ENCODE measurements around the gene KIF2A.

KIF2A gene

DNA sequence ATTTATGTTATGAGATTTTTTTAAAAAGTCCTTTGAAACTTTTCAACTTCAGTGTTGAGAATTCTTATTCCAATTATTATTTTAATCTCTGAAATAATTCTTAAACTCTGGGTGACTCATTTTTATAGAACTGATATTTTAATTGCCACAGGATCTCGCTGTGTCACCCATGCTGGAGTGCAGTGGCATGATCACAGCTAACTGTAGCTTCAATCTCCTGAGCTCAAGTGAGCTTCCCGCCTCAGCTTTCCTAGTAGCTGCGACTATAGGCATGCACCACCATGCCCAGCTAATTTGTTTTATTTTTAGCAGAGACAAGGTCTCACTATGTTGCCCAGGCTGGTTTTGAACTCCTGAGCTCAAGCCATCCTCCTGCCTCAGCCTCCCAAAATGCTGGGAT, 56.7 kb downstream of the KIF2A start:
- no peak for DNase-seq
- Histone ChIP-seq H3K4me3 (no peak overlapping the region), H3K27ac (no peak overlapping the region), H3K36me3 (peaks cover 56 to 71% (median 61%) of the 10 kb centered on the region in 3 donors), H3K4me1 (no peaks in the 10 kb centered on the region), H3K9me3 (no peaks in the 10 kb centered on the region), H3K27me3 (no peaks in the 10 kb centered on the region)
- TF ChIP-seq, protein P1, sequence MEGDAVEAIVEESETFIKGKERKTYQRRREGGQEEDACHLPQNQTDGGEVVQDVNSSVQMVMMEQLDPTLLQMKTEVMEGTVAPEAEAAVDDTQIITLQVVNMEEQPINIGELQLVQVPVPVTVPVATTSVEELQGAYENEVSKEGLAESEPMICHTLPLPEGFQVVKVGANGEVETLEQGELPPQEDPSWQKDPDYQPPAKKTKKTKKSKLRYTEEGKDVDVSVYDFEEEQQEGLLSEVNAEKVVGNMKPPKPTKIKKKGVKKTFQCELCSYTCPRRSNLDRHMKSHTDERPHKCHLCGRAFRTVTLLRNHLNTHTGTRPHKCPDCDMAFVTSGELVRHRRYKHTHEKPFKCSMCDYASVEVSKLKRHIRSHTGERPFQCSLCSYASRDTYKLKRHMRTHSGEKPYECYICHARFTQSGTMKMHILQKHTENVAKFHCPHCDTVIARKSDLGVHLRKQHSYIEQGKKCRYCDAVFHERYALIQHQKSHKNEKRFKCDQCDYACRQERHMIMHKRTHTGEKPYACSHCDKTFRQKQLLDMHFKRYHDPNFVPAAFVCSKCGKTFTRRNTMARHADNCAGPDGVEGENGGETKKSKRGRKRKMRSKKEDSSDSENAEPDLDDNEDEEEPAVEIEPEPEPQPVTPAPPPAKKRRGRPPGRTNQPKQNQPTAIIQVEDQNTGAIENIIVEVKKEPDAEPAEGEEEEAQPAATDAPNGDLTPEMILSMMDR (IDR thresholded peaks at IDR 0.05): no peak
- intact Hi-C loops (cut with DNase I; ENCODE audit: low total_unique reads): no loop called here

GRCh38 chr5:62369039-62369438, 63.0 kb downstream of the KIF2A start:
- TF ChIP-seq, protein P1 (IDR thresholded peaks at IDR 0.05): no peak
- H3K36me3 ChIP-seq: peaks cover 22 to 47% (median 38%) of the 10 kb centered on the region in 3 donors
- no peak overlapping the region for H3K27ac ChIP-seq
- H3K4me3 ChIP-seq: no peak overlapping the region
- no peaks in the 10 kb centered on the region for H3K9me3 ChIP-seq
- H3K4me1 ChIP-seq: no peaks in the 10 kb centered on the region
- H3K27me3 ChIP-seq: no peaks in the 10 kb centered on the region
- no peak for DNase-seq
- intact Hi-C loops (cut with DNase I; ENCODE audit: low total_unique reads): no loop called here

- TF ChIP-seq, protein P1 (IDR thresholded peaks at IDR 0.05): no peak
- Histone ChIP-seq H3K4me1 (no peaks in the 10 kb centered on the region), H3K27me3 (no peaks in the 10 kb centered on the region), H3K9me3 (no peaks in the 10 kb centered on the region), H3K27ac (no peak overlapping the region), H3K36me3 (peaks cover 14 to 47% (median 38%) of the 10 kb centered on the region in 3 donors), H3K4me3 (no peak overlapping the region)
- intact Hi-C loops (cut with DNase I; ENCODE audit: low total_unique reads): no loop called here
- no peak for DNase-seq
Measured at GRCh38 chr5:62371409-62371808, 65.4 kb downstream of the KIF2A start.

- intact Hi-C loops (cut with DNase I; ENCODE audit: low total_unique reads): no loop called here
- Histone ChIP-seq H3K4me1 (no peaks in the 10 kb centered on the region), H3K27me3 (no peaks in the 10 kb centered on the region), H3K27ac (no peak overlapping the region), H3K9me3 (no peaks in the 10 kb centered on the region), H3K36me3 (peaks cover 21 to 47% (median 46%) of the 10 kb centered on the region in 3 donors), H3K4me3 (no peak overlapping the region)
- TF ChIP-seq, protein P1 (IDR thresholded peaks at IDR 0.05): no peak
- no peak for DNase-seq
Measured at GRCh38 chr5:62372600-62372999, 66.6 kb downstream of the KIF2A start.

GRCh38 chr5:62373382-62373781, 67.4 kb downstream of the KIF2A start:
- H3K27me3 ChIP-seq: no peaks in the 10 kb centered on the region
- H3K36me3 ChIP-seq: peaks cover 28 to 53% (median 50%) of the 10 kb centered on the region in 3 donors
- no peaks in the 10 kb centered on the region for H3K9me3 ChIP-seq
- DNase-seq: no peak
- intact Hi-C loops (cut with DNase I; ENCODE audit: low total_unique reads): no loop called here
- no peak overlapping the region for H3K27ac ChIP-seq
- no peak overlapping the region for H3K4me3 ChIP-seq
- TF ChIP-seq, protein P1 (IDR thresholded peaks at IDR 0.05): no peak
- H3K4me1 ChIP-seq: no peaks in the 10 kb centered on the region

DNA sequence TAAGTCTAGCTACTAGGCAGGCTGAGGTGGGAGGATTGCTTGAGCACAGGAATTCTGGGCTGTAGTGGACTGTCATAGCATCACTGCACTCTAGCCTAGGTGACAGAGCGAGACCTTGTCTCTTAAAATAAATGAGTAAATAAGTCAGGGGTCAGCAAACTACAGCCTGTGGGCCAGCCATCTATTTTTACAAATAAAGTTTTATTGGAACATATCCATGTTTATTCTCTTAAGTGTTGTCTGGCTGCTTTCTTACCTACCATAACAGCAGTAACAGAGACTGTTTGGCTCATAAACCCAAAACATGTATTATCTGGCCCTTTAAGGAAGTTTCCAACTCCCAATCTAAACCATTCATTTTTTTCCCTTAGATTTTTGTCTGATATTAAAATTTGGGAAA, 68.1 kb downstream of the KIF2A start:
- TF ChIP-seq, protein P1 (IDR thresholded peaks at IDR 0.05): no peak
- DNase-seq: no peak
- no peak overlapping the region for H3K27ac ChIP-seq
- no peak overlapping the region for H3K4me3 ChIP-seq
- no peaks in the 10 kb centered on the region for H3K9me3 ChIP-seq
- no peaks in the 10 kb centered on the region for H3K27me3 ChIP-seq
- peaks cover 35 to 61% (median 56%) of the 10 kb centered on the region in 3 donors for H3K36me3 ChIP-seq
- no peaks in the 10 kb centered on the region for H3K4me1 ChIP-seq
- intact Hi-C loops (cut with DNase I; ENCODE audit: low total_unique reads): no loop called here
